Measurements from ENCODE around the gene TGM4.

TGM4 gene

GRCh38 chr3:44952689-44953088, 78.3 kb downstream of the TGM4 start:
- no peaks in the 10 kb centered on the region for H3K27me3 ChIP-seq (ENCODE audit: insufficient read depth, low read length)
- no peak overlapping the region for H2AFZ ChIP-seq (ENCODE audit: low read length, unreplicated experiment)
- peaks cover 21% of the 10 kb centered on the region for H3K4me1 ChIP-seq (ENCODE audit: control insufficient read depth, insufficient read depth, low read length, unreplicated experiment)
- peaks cover 4% of the 10 kb centered on the region for H3K79me2 ChIP-seq (ENCODE audit: control insufficient read depth, insufficient read depth, low read length, unreplicated experiment)
- no peak overlapping the region for H3K4me3 ChIP-seq (ENCODE audit: low read depth, low read length)
- no peak overlapping the region for H3K27ac ChIP-seq (ENCODE audit: low read depth, low read length)
- H3K36me3 ChIP-seq (ENCODE audit: insufficient read depth, low read length): no peaks in the 10 kb centered on the region

GRCh38 chr3:44954304-44954703, 79.9 kb downstream of the TGM4 start:
- peaks cover 21% of the 10 kb centered on the region for H3K4me1 ChIP-seq (ENCODE audit: control insufficient read depth, insufficient read depth, low read length, unreplicated experiment)
- H3K27me3 ChIP-seq (ENCODE audit: insufficient read depth, low read length): no peaks in the 10 kb centered on the region
- 0 out of 2 replicates have a peak, but pooled peaks cover 3% of the 10 kb centered on the region for H3K36me3 ChIP-seq (ENCODE audit: insufficient read depth, low read length)
- H3K79me2 ChIP-seq (ENCODE audit: control insufficient read depth, insufficient read depth, low read length, unreplicated experiment): peaks cover 7% of the 10 kb centered on the region
- no peak overlapping the region for H3K27ac ChIP-seq (ENCODE audit: low read depth, low read length)
- H3K4me3 ChIP-seq (ENCODE audit: low read depth, low read length): no peak overlapping the region
- no peak overlapping the region for H2AFZ ChIP-seq (ENCODE audit: low read length, unreplicated experiment)

- Histone ChIP-seq H2AFZ (ENCODE audit: low read length, unreplicated experiment) (no peak overlapping the region), H3K36me3 (ENCODE audit: insufficient read depth, low read length) (0 out of 2 replicates have a peak, but pooled peaks cover 3% of the 10 kb centered on the region), H3K4me1 (ENCODE audit: control insufficient read depth, insufficient read depth, low read length, unreplicated experiment) (peaks cover 23% of the 10 kb centered on the region), H3K27ac (ENCODE audit: low read depth, low read length) (peak overlapping the region; percentile 9; the same call in 1 of the 2 replicates), H3K27me3 (ENCODE audit: insufficient read depth, low read length) (no peaks in the 10 kb centered on the region), H3K79me2 (ENCODE audit: control insufficient read depth, insufficient read depth, low read length, unreplicated experiment) (peaks cover 8% of the 10 kb centered on the region), H3K4me3 (ENCODE audit: low read depth, low read length) (no peak overlapping the region)
Observed at GRCh38 chr3:44954962-44955361, 80.6 kb downstream of the TGM4 start.

- H3K27ac ChIP-seq (ENCODE audit: low read depth, low read length): no peak overlapping the region
- H2AFZ ChIP-seq (ENCODE audit: low read length, unreplicated experiment): no peak overlapping the region
- peaks cover 31% of the 10 kb centered on the region for H3K4me1 ChIP-seq (ENCODE audit: control insufficient read depth, insufficient read depth, low read length, unreplicated experiment)
- 0 out of 2 replicates have a peak, but pooled peaks cover 3% of the 10 kb centered on the region for H3K36me3 ChIP-seq (ENCODE audit: insufficient read depth, low read length)
- H3K4me3 ChIP-seq (ENCODE audit: low read depth, low read length): no peak overlapping the region
- peaks cover 16% of the 10 kb centered on the region for H3K79me2 ChIP-seq (ENCODE audit: control insufficient read depth, insufficient read depth, low read length, unreplicated experiment)
- H3K27me3 ChIP-seq (ENCODE audit: insufficient read depth, low read length): no peaks in the 10 kb centered on the region
Observed at GRCh38 chr3:44955917-44956316, 81.5 kb downstream of the TGM4 start.

GRCh38 chr3:44957986-44958385, 83.6 kb downstream of the TGM4 start:
- Histone ChIP-seq H3K27me3 (ENCODE audit: insufficient read depth, low read length) (no peaks in the 10 kb centered on the region), H3K4me3 (ENCODE audit: low read depth, low read length) (no peak overlapping the region), H3K4me1 (ENCODE audit: control insufficient read depth, insufficient read depth, low read length, unreplicated experiment) (peaks cover 31% of the 10 kb centered on the region), H3K79me2 (ENCODE audit: control insufficient read depth, insufficient read depth, low read length, unreplicated experiment) (peaks cover 34% of the 10 kb centered on the region), H2AFZ (ENCODE audit: low read length, unreplicated experiment) (no peak overlapping the region), H3K36me3 (ENCODE audit: insufficient read depth, low read length) (0 out of 2 replicates have a peak, but pooled peaks cover 3% of the 10 kb centered on the region), H3K27ac (ENCODE audit: low read depth, low read length) (no peak overlapping the region)

- no peak overlapping the region for H2AFZ ChIP-seq (ENCODE audit: low read length, unreplicated experiment)
- no peak overlapping the region for H3K4me3 ChIP-seq (ENCODE audit: low read depth, low read length)
- H3K36me3 ChIP-seq (ENCODE audit: insufficient read depth, low read length): 0 out of 2 replicates have a peak, but pooled peaks cover 3% of the 10 kb centered on the region
- H3K27ac ChIP-seq (ENCODE audit: low read depth, low read length): no peak overlapping the region
- H3K27me3 ChIP-seq (ENCODE audit: insufficient read depth, low read length): no peaks in the 10 kb centered on the region
- H3K4me1 ChIP-seq (ENCODE audit: control insufficient read depth, insufficient read depth, low read length, unreplicated experiment): peaks cover 31% of the 10 kb centered on the region
- H3K79me2 ChIP-seq (ENCODE audit: control insufficient read depth, insufficient read depth, low read length, unreplicated experiment): peaks cover 38% of the 10 kb centered on the region
Observed at GRCh38 chr3:44958386-44958785, 84.0 kb downstream of the TGM4 start.

GRCh38 chr3:44960387-44961026, 86.1 kb downstream of the TGM4 start:
- H3K27ac ChIP-seq (ENCODE audit: low read depth, low read length): no peak overlapping the region; the same call in 1 of the 2 replicates
- no peak overlapping the region for H3K4me3 ChIP-seq (ENCODE audit: low read depth, low read length)
- no peaks in the 10 kb centered on the region for H3K27me3 ChIP-seq (ENCODE audit: insufficient read depth, low read length)
- H3K4me1 ChIP-seq (ENCODE audit: control insufficient read depth, insufficient read depth, low read length, unreplicated experiment): peaks cover 29% of the 10 kb centered on the region
- 0 out of 2 replicates have a peak, but pooled peaks cover 3% of the 10 kb centered on the region for H3K36me3 ChIP-seq (ENCODE audit: insufficient read depth, low read length)
- H3K79me2 ChIP-seq (ENCODE audit: control insufficient read depth, insufficient read depth, low read length, unreplicated experiment): peaks cover 59% of the 10 kb centered on the region
- H2AFZ ChIP-seq (ENCODE audit: low read length, unreplicated experiment): no peak overlapping the region

- no peaks in the 10 kb centered on the region for H3K27me3 ChIP-seq (ENCODE audit: insufficient read depth, low read length)
- peaks cover 71% of the 10 kb centered on the region for H3K79me2 ChIP-seq (ENCODE audit: control insufficient read depth, insufficient read depth, low read length, unreplicated experiment)
- no peak overlapping the region for H3K4me3 ChIP-seq (ENCODE audit: low read depth, low read length)
- H2AFZ ChIP-seq (ENCODE audit: low read length, unreplicated experiment): no peak overlapping the region
- H3K27ac ChIP-seq (ENCODE audit: low read depth, low read length): no peak overlapping the region
- 0 out of 2 replicates have a peak, but pooled peaks cover 3% of the 10 kb centered on the region for H3K36me3 ChIP-seq (ENCODE audit: insufficient read depth, low read length)
- H3K4me1 ChIP-seq (ENCODE audit: control insufficient read depth, insufficient read depth, low read length, unreplicated experiment): peaks cover 20% of the 10 kb centered on the region
Observed at GRCh38 chr3:44961888-44962287, 87.5 kb downstream of the TGM4 start.

GRCh38 chr3:44962621-44963393, 88.4 kb downstream of the TGM4 start:
- Histone ChIP-seq H3K27ac (ENCODE audit: low read depth, low read length) (no peak overlapping the region), H3K79me2 (ENCODE audit: control insufficient read depth, insufficient read depth, low read length, unreplicated experiment) (peaks cover 70% of the 10 kb centered on the region), H3K36me3 (ENCODE audit: insufficient read depth, low read length) (0 out of 2 replicates have a peak, but pooled peaks cover 3% of the 10 kb centered on the region), H3K4me3 (ENCODE audit: low read depth, low read length) (no peak overlapping the region), H3K4me1 (ENCODE audit: control insufficient read depth, insufficient read depth, low read length, unreplicated experiment) (peaks cover 23% of the 10 kb centered on the region), H3K27me3 (ENCODE audit: insufficient read depth, low read length) (no peaks in the 10 kb centered on the region), H2AFZ (ENCODE audit: low read length, unreplicated experiment) (no peak overlapping the region)

GRCh38 chr3:44963571-44964325, 89.3 kb downstream of the TGM4 start:
- peaks cover 74% of the 10 kb centered on the region for H3K79me2 ChIP-seq (ENCODE audit: control insufficient read depth, insufficient read depth, low read length, unreplicated experiment)
- H2AFZ ChIP-seq (ENCODE audit: low read length, unreplicated experiment): no peak overlapping the region
- H3K4me3 ChIP-seq (ENCODE audit: low read depth, low read length): no peak overlapping the region
- 0 out of 2 replicates have a peak, but pooled peaks cover under 1% of the 10 kb centered on the region for H3K36me3 ChIP-seq (ENCODE audit: insufficient read depth, low read length)
- no peaks in the 10 kb centered on the region for H3K27me3 ChIP-seq (ENCODE audit: insufficient read depth, low read length)
- peaks cover 23% of the 10 kb centered on the region for H3K4me1 ChIP-seq (ENCODE audit: control insufficient read depth, insufficient read depth, low read length, unreplicated experiment)
- H3K27ac ChIP-seq (ENCODE audit: low read depth, low read length): no peak overlapping the region

All from ACC112 (cell line).